Thyroid gland (tissue), 4 donors: Measurements from ENCODE around the gene BCO2. TPM values are rescaled to one million over a fixed set of nuclear protein-coding genes. Genes with fewer than 3 reads are reported as not detected.

ENCODE experiments used
- DNase-seq, 2 donors: peaks; one replicate each; pipeline ENCODE4 v3.0.0-alpha.2; 2019
- H3K27ac ChIP-seq, 3 donors: fragments of 200-600 bp; sonication (generic); 1 replicate in 2 of 3; 2 replicates in 1 of 3; pipeline ENCODE4 v1.5.1; 2016 to 2019; ENCODE audit warnings: mild to moderate bottlenecking in 1 of 3, moderate library complexity in 1 of 3
- H3K27me3 ChIP-seq: fragments of 200-600 bp; sonication (generic); one replicate; pipeline ENCODE4 v1.5.1; 2019
- H3K36me3 ChIP-seq, 2 donors: fragments of 200-600 bp; sonication (generic); one replicate each; pipeline ENCODE4 v1.5.1; 2016 to 2019
- H3K4me1 ChIP-seq, 2 donors: fragments of 200-600 bp; sonication (generic); one replicate each; pipeline ENCODE4 v1.5.1; 2017 to 2019
- H3K4me3 ChIP-seq, 3 donors: fragments of 200-600 bp; sonication (generic); replicated peaks in 1 of 3; 1 replicate in 2 of 3; 2 replicates in 1 of 3; pipeline ENCODE4 v1.5.1; 2016; ENCODE audit warnings: mild to moderate bottlenecking in 1 of 3
- H3K9me3 ChIP-seq: fragments of 200-600 bp; sonication (generic); one replicate; pipeline ENCODE4 v1.5.1; 2017
- POLR2A ChIP-seq, 2 donors: fragments of 450-650 bp; IDR thresholded peaks; one replicate each; pipeline ENCODE4 v1.6.1; 2017; ENCODE audit warnings: antibody characterized with exemption in 2 of 2, mild to moderate bottlenecking in 2 of 2, moderate library complexity in 1 of 2
- WGBS, 2 donors: methylation state at CpG; one replicate each; pipeline ENCODE4 v1.1.5; 2017; 5-methylcytosine and 5-hydroxymethylcytosine counted together
- intact Hi-C: fragments of 100-400 bp; cut with DNase I; formaldehyde crosslinking; loops from one replicate; pipeline ENCODE4 v1.15.1; 2023
- total RNA-seq, 4 donors: library from RNA; depleted of rRNA; stranded (reverse); fragments of >200 nt; gene quantifications; one replicate each; pipeline ENCODE4 v1.2.3, GENCODE V29; 2016
- TF ChIP-seq, protein P1 (sequence below), 6 experiments: fragments of 200-600 bp in 3 of 6; fragments of 450-650 bp in 3 of 6; sonication (generic) in 3 of 6; IDR thresholded peaks; one replicate each; pipeline ENCODE4 v1.5.1; 2016 to 2019; ENCODE audit warnings: antibody characterized with exemption in 6 of 6, mild to moderate bottlenecking in 2 of 6, inconsistent platforms in 1 of 6, moderate library complexity in 1 of 6

The BCO2 gene
- total RNA-seq, 4 donors from 2014 or later = 6.6 to 15.9 (median 11.1) TPM

DNA sequence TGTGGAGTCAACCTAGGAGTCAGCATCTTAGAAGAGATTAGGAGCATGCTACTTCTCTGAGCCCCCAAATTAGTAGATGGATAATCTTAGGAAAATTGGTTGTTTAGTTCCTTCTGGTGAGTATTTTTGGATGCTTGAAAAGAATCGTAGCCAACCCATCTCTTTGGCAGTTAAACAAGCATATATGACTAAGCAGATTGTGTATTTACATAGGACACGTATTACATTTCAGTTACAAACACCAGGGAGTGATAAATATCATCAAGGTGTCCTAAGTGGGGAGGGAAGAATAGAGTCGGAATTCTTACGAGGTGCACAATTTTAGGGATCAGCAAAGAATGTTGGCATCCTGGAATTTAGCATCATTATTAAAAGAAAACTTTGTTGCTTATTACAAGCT is 71.9 kb downstream of the BCO2 start:
- Histone ChIP-seq H3K4me3 (no peak overlapping the region), H3K4me1 (no peaks in the 10 kb centered on the region), H3K36me3 (peaks cover 0 to 5% of the 10 kb centered on the region in 2 donors), H3K27me3 (no peaks in the 10 kb centered on the region), H3K9me3 (no peaks in the 10 kb centered on the region), H3K27ac (no peak overlapping the region)
- no peak for TF ChIP-seq POLR2A (IDR thresholded peaks at IDR 0.05)
- TF ChIP-seq, protein P1, sequence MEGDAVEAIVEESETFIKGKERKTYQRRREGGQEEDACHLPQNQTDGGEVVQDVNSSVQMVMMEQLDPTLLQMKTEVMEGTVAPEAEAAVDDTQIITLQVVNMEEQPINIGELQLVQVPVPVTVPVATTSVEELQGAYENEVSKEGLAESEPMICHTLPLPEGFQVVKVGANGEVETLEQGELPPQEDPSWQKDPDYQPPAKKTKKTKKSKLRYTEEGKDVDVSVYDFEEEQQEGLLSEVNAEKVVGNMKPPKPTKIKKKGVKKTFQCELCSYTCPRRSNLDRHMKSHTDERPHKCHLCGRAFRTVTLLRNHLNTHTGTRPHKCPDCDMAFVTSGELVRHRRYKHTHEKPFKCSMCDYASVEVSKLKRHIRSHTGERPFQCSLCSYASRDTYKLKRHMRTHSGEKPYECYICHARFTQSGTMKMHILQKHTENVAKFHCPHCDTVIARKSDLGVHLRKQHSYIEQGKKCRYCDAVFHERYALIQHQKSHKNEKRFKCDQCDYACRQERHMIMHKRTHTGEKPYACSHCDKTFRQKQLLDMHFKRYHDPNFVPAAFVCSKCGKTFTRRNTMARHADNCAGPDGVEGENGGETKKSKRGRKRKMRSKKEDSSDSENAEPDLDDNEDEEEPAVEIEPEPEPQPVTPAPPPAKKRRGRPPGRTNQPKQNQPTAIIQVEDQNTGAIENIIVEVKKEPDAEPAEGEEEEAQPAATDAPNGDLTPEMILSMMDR (IDR thresholded peaks at IDR 0.05) = no peak
- intact Hi-C loops = no loop called here
- WGBS, 2 donors = 72 to 81% methylated on average over 4 of the region's 4 CpGs
- no peak for DNase-seq

DNA sequence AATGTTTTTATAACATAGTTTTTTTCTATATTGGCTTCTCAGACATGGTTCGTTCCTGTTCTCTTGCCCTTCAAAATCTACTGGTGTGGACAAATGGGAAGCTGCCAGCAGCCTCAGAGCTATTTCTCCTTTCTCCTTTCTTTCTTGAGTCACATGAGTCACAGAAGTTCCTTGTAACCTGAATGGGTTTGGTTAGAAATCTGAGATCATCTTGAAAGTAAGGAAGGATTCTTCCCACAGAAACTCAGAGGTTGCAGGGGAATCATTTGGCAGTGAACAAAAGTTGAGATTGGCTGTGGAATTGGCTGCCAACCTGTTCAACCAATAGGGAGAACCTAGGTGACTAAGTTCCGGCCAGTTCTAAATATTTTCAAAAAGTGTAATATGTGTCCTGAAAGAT is 72.9 kb downstream of the BCO2 start:
- WGBS, 2 donors = 69 to 77% methylated on average over 2 of the region's 2 CpGs
- TF ChIP-seq, protein P1 (IDR thresholded peaks at IDR 0.05) = no peak
- no peak for TF ChIP-seq POLR2A (IDR thresholded peaks at IDR 0.05)
- no peak overlapping the region for H3K27ac ChIP-seq
- H3K4me3 ChIP-seq = no peak overlapping the region
- no peaks in the 10 kb centered on the region for H3K27me3 ChIP-seq
- DNase-seq = peak; percentile 9 to 38
- intact Hi-C loops = no loop called here
- H3K4me1 ChIP-seq = no peaks in the 10 kb centered on the region
- H3K9me3 ChIP-seq = no peaks in the 10 kb centered on the region
- peaks cover 0 to 5% of the 10 kb centered on the region in 2 donors for H3K36me3 ChIP-seq

DNA sequence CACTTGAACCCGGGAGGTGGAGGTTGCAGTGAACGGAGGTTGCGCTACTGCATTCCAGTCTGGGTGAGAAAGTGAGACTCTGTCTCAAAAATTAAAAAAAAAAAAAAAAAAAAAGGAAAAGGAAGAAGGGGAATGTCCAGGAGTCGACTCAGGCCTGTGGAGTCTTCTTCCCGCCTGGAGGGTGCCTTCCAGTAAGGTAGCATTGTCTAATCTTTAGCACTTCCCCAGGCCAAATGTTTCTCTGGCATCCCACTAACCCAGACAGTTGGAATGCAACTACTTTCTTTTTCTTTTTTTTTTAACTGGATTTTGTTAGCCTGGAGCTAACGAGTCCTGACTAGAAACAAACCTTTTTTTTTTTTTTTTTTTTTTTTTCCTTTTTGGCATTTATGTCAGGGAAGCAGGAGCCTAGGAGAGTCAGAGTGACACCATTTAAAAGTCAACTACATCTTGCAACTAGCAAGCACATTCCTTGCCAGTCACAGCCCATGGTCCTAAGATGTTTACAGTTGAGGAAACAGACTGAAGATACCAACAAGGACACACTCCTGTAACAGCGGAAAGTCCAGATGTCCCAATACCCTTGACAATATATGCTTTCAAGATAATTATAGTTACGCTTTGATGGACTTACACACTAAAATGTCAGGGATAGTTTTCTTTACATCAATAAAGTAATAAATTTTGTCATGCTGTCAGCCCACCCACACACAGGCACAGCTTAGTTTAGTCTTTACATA is 74.7 kb downstream of the BCO2 start:
- H3K9me3 ChIP-seq = no peaks in the 10 kb centered on the region
- no peak for DNase-seq
- TF ChIP-seq, protein P1 (IDR thresholded peaks at IDR 0.05) = no peak
- TF ChIP-seq POLR2A (IDR thresholded peaks at IDR 0.05) = no peak
- no peak overlapping the region for H3K4me3 ChIP-seq
- H3K27me3 ChIP-seq = no peaks in the 10 kb centered on the region
- intact Hi-C loops = no loop called here
- no peak overlapping the region for H3K27ac ChIP-seq
- WGBS, 2 donors = 81 to 84% methylated on average over 8 of the region's 8 CpGs
- no peaks in the 10 kb centered on the region for H3K36me3 ChIP-seq
- H3K4me1 ChIP-seq = no peaks in the 10 kb centered on the region

DNA sequence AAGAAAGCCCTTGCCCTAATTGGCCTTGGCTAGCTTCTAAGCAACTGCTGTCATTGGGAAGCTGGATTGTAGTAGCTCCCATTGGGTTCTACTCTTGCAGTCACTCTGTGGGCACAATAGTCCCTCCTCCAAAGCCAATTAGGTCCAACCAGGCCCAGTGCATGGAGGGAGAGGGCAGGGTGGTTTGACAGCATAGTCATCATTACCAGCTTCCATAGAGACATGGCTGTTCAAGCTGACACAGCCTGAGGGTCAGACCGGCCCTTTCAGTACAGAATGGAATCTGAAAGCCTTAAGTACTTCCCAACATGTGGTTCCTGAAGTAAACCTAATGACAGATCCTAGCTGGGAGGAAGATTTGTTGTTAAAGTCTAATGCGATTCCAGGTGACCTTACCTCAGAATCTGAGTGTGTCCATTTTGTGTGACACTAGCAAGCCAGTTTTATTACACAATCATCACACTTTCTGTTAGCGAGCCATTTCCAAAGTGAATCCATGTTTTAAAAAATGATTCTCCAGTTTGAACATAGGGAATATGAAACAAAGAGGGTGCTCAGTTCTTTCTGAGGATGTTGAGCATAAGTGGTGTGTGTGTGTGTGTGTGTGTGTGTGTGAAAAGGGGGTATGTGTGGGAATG is 78.4 kb downstream of the BCO2 start:
- 96 to 97% methylated on average over 3 of the region's 3 CpGs for WGBS, 2 donors
- Histone ChIP-seq H3K27ac (no peak overlapping the region), H3K4me3 (no peak overlapping the region), H3K4me1 (no peaks in the 10 kb centered on the region), H3K36me3 (no peaks in the 10 kb centered on the region), H3K9me3 (no peaks in the 10 kb centered on the region), H3K27me3 (no peaks in the 10 kb centered on the region)
- DNase-seq = no peak
- intact Hi-C loops = no loop called here
- no peak for TF ChIP-seq POLR2A (IDR thresholded peaks at IDR 0.05)
- TF ChIP-seq, protein P1 (IDR thresholded peaks at IDR 0.05) = no peak

DNA sequence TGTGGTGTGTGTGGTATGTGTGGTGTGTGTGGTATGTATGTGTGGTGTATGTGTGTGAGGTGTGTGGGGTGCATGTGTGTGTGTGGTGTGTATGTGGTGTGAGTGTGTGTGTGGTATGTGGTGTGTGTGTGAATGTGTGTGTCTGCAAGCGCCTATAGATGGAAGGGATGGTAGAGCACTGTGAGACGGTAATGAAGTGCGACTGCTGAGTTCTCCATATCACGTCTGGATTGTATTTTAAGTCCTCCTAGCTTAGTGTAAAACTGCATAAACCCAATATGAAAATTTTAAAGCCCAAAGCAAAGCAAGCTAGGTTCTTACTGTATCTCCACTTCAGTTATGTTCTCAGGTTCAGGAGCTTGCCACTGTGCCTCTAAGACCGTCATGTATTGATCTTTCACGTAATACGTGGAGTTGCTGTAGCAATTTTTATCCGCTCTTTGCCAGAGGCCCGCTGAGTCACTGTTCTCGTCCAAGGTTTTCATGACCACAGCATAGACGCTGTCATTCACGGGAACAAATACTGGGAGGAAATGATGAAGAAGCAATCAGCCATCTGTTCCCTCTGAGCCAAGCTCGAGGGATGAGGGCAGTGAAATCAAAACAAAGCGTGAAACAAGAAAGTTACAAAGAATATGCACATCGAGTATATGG is 79.9 kb downstream of the BCO2 start:
- Histone ChIP-seq H3K27ac (no peak overlapping the region), H3K36me3 (no peaks in the 10 kb centered on the region), H3K27me3 (no peaks in the 10 kb centered on the region), H3K4me1 (no peaks in the 10 kb centered on the region), H3K4me3 (no peak overlapping the region), H3K9me3 (no peaks in the 10 kb centered on the region)
- intact Hi-C loops = no loop called here
- 70 to 77% methylated on average over 15 of the region's 15 CpGs for WGBS, 2 donors
- DNase-seq = no peak
- no peak for TF ChIP-seq POLR2A (IDR thresholded peaks at IDR 0.05)
- TF ChIP-seq, protein P1 (IDR thresholded peaks at IDR 0.05) = no peak
